ENCODE results near the gene MICAL1.

- no peak for TF ChIP-seq CTCF (IDR thresholded peaks at IDR 0.05)
- no peak for TF ChIP-seq POLR2A (IDR thresholded peaks at IDR 0.05)
These were observed 32.4 kb upstream of the MICAL1 start for GRCh38 chr6:109488001-109488400.

Measured in tibial nerve (tissue), 3 donors.